ENCODE data around the gene SCGB1C1. TPM values are rescaled to one million over a fixed set of nuclear protein-coding genes. Genes with fewer than 3 reads are reported as not detected.
A peak's percentile ranks its signal among the peaks of the same experiment; 100 is the strongest.

Gene SCGB1C1
- total and polyA plus RNA-seq, 2 of the 8 experiments (the other 6 are each of a cell fraction or from before 2014, with no cell fraction given) = not detected

DNA sequence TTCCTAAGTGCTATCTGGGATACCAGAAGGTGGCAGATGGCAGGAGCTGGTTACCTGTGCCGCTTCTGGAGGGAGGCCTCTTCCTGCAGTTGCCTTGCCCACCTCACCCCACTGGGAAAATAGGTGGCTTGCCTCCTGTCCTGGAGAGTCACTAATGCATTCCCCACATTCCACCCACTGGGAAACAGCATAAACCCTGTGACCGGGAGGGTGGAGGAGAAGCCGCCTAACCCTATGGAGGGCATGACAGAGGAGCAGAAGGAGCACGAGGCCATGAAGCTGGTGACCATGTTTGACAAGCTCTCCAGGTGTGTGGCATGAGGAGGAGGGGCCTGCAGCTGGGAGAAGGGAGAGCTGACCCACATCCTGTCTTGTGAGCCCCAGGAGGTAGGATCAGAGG is 20.2 kb downstream of the SCGB1C1 start:
- Histone ChIP-seq H4K5ac (ENCODE audit: insufficient read length, low read depth, low read length) (no peak overlapping the region), H2BK120ac (replicated peaks; ENCODE audit: low read depth, low read length) (no peak overlapping the region), H4K91ac (replicated peaks; ENCODE audit: insufficient read length, low read length) (no peak overlapping the region), H2BK20ac (ENCODE audit: low read length) (no peak overlapping the region), H3K14ac (ENCODE audit: insufficient read length) (no peak overlapping the region), H3K4me2 (ENCODE audit: insufficient read depth in 1 of 2, low read depth in 2 of 2, low read length in 2 of 2) (no peak overlapping the region), H2AFZ (ENCODE audit: low read length) (no peak overlapping the region), H3K4me3 (ENCODE audit: extremely low read depth in 1 of 4, insufficient read depth in 2 of 4, low read depth in 3 of 4, low read length in 4 of 4) (no peak overlapping the region), H2BK15ac (ENCODE audit: low read length) (no peak overlapping the region), H3K27me3 (replicated peaks in 1 of 4; ENCODE audit: control insufficient read depth in 3 of 4, extremely low read depth in 1 of 4, insufficient read depth in 3 of 4, low read length in 3 of 4) (no peaks in the 10 kb centered on the region), H4K8ac (ENCODE audit: extremely low read depth, insufficient read depth, low read length) (0 out of 2 replicates have a peak overlapping the region, but pooled peaks have one; percentile 1), H3K36me3 (ENCODE audit: control insufficient read depth in 2 of 4, insufficient read depth in 4 of 4, low read length in 3 of 4) (peaks cover 32 to 57% (median 41%) of the 10 kb centered on the region in 4 experiments), H3K23ac (ENCODE audit: insufficient read length) (no peak overlapping the region), H3K9ac (replicated peaks in 1 of 4; ENCODE audit: extremely low read depth in 1 of 4, low read depth in 3 of 4, low read length in 3 of 4) (no peak overlapping the region; a peak in 1 of 7 replicates), H3K23me2 (ENCODE audit: low read depth, low read length) (peaks cover 8% of the 10 kb centered on the region), H4K20me1 (replicated peaks in 1 of 2; ENCODE audit: control insufficient read depth in 1 of 2, insufficient read depth in 2 of 2, low read length in 2 of 2) (peaks cover 1 to 6% of the 10 kb centered on the region in 2 experiments), H3K4me1 (replicated peaks in 1 of 4; ENCODE audit: control insufficient read depth in 3 of 4, insufficient read depth in 4 of 4, low read length in 3 of 4) (peaks cover 0 to 13% (median 6%) of the 10 kb centered on the region in 4 experiments; a peak in 5 of 7 replicates), H3K27ac (ENCODE audit: low read depth, low read length) (no peak overlapping the region), H3K56ac (replicated peaks; ENCODE audit: insufficient read length, low read depth, low read length) (no peak overlapping the region), H3K4ac (replicated peaks; ENCODE audit: insufficient read length, low read depth, low read length) (no peak overlapping the region), H2BK5ac (ENCODE audit: low read depth, low read length) (no peak overlapping the region), H2BK12ac (ENCODE audit: low read depth, low read length) (no peak overlapping the region), H3K79me2 (ENCODE audit: control insufficient read depth in 1 of 2, insufficient read depth in 2 of 2, low read length in 2 of 2) (peaks cover 0 to 20% of the 10 kb centered on the region in 2 experiments; a peak in 2 of 4 replicates), H2AK5ac (ENCODE audit: low read depth, low read length) (no peak overlapping the region), H3K79me1 (ENCODE audit: low read depth, low read length) (peaks cover 5% of the 10 kb centered on the region; the same call in 1 of the 2 replicates), H3K18ac (ENCODE audit: extremely low read depth, low read length) (no peak overlapping the region), H3K9me3 (ENCODE audit: insufficient read depth in 2 of 2, low read depth in 1 of 2, low read length in 1 of 2) (no peaks in the 10 kb centered on the region)
- ChIA-PET CTCF (ENCODE audit: partially characterized antibody) (interaction anchor here (0.9 to 2.4 kb wide), 5 partner anchors 8 to 150 kb away, joined by 3 to 11 read pairs (median 5); no protein-coding TSS in a partner anchor), POLR2A (ENCODE audit: partially characterized antibody) (interaction anchor here (1.0 to 8.7 kb wide), 5 partner anchors 8 to 151 kb away, joined by 3 to 99 read pairs (median 6); partner anchors contain the start of gene SIRT3)
- FAIRE-seq = no peak
- WGBS, 2 experiments (ENCODE audit: extremely low coverage in 1 of 2, insufficient coverage in 1 of 2, insufficient read length in 1 of 2, insufficient replicate concordance in 2 of 2, low coverage in 1 of 2, low lambda C conversion rate in 2 of 2, missing lambda C conversion rate in 1 of 2) = 88% methylated on average over 4 of the region's 4 CpGs; no CpG with 5 or more reads in 1 of the 2 experiments
- no peak for DNase-seq (ENCODE audit: low read depth in 1 of 2, low spot score in 2 of 2)
- TF ChIP-seq NANOG (IDR thresholded peaks at IDR 0.05; ENCODE audit: insufficient read depth, low read depth, low read length, poor library complexity, severe bottlenecking) = no peak

All from H1 (cell line).